Lung microvascular endothelial cell (primary cell): ENCODE results near the gene ZNF365. TPM values are rescaled to one million over a fixed set of nuclear protein-coding genes. Genes with fewer than 3 reads are reported as not detected.
"Not testable (repeated sequence)": the region's sequence is repeated elsewhere in the genome, so short reads cannot be mapped to it uniquely, and the experiment has no call there.

Source experiments
- DNase-seq, 2 donors: peaks; one replicate each; pipeline versions ENCODE4 v3.0.0 to v3.0.0-alpha.2; 2010; ENCODE audit warnings: low read depth in 2 of 2
- total RNA-seq: library from RNA; depleted of rRNA; stranded (reverse); fragments of >200 nt; gene quantifications from 2 replicates; pipeline ENCODE4 v1.2.1, GENCODE V29; 2014

ZNF365 gene
- total RNA-seq, 1 donor from 2014 or later, result not detected

- no peak for DNase-seq
Measured at GRCh38 chr10:62377026-62377415, 2.9 kb downstream of the ZNF365 start.

- peak; percentile 8 to 85 for DNase-seq
Measured at GRCh38 chr10:62377966-62378365, 3.8 kb downstream of the ZNF365 start.

- not testable (repeated sequence) for DNase-seq
Measured at GRCh38 chr10:62378877-62379276, 4.7 kb downstream of the ZNF365 start.

- DNase-seq, result no peak
Measured at GRCh38 chr10:62379394-62379793, 5.2 kb downstream of the ZNF365 start.

- peak in 1 of 2 donors; percentile 70 for DNase-seq
Measured at GRCh38 chr10:62380016-62380415, 5.8 kb downstream of the ZNF365 start.

GRCh38 chr10:62381385-62382102, 7.4 kb downstream of the ZNF365 start:
- no peak for DNase-seq

- no peak for DNase-seq
Measured at GRCh38 chr10:62382831-62383230, 8.7 kb downstream of the ZNF365 start.

- DNase-seq, result peak in 1 of 2 donors; percentile 92
Measured at GRCh38 chr10:62384057-62384446, 9.9 kb downstream of the ZNF365 start.

GRCh38 chr10:62384447-62385081, 10.4 kb downstream of the ZNF365 start:
- DNase-seq, result peak in 1 of 2 donors; percentile 54

- peak in 1 of 2 donors; percentile 6 for DNase-seq
Measured at GRCh38 chr10:62386356-62387320, 12.5 kb downstream of the ZNF365 start.

- DNase-seq, result no peak
Measured at GRCh38 chr10:62388328-62388727, 14.2 kb downstream of the ZNF365 start.

GRCh38 chr10:62390497-62391176, 16.5 kb downstream of the ZNF365 start:
- DNase-seq, result no peak

- no peak for DNase-seq
Measured at GRCh38 chr10:62393237-62393636, 19.1 kb downstream of the ZNF365 start.

- no peak for DNase-seq
Measured at GRCh38 chr10:62394556-62395018, 20.4 kb downstream of the ZNF365 start.

GRCh38 chr10:62395892-62396291, 21.7 kb downstream of the ZNF365 start:
- DNase-seq, result no peak

- no peak for DNase-seq
Measured at GRCh38 chr10:62396864-62397263, 22.7 kb downstream of the ZNF365 start.

- no peak for DNase-seq
Measured at GRCh38 chr10:62399211-62399610, 25.0 kb downstream of the ZNF365 start.

GRCh38 chr10:62402508-62402907, 28.3 kb downstream of the ZNF365 start:
- no peak for DNase-seq

- DNase-seq, result not testable (repeated sequence)
Measured at GRCh38 chr10:62410528-62410927, 36.4 kb downstream of the ZNF365 start.

GRCh38 chr10:62410934-62411333, 36.8 kb downstream of the ZNF365 start:
- not testable (repeated sequence) for DNase-seq

- no peak for DNase-seq
Measured at GRCh38 chr10:62413048-62413447, 38.9 kb downstream of the ZNF365 start.
